ENCODE data around the gene RGL4.
"Not testable (repeated sequence)": the region's sequence is repeated elsewhere in the genome, so short reads cannot be mapped to it uniquely, and the experiment has no call there.

- TF ChIP-seq CTCF (IDR thresholded peaks at IDR 0.05); POLR2A (IDR thresholded peaks at IDR 0.05; ENCODE audit: low read depth): not testable (repeated sequence)
These were observed 19.4 kb upstream of the RGL4 start for GRCh38 chr22:23671387-23671786.
